HEK293 (cell line): ENCODE data around the gene PCSK5.

Experiments used
- CTCF ChIA-PET: fragments of 350-600 bp; formaldehyde crosslinking; extraction: SDS; loops from one replicate; lab custom pipeline; 2021; ENCODE audit warnings: antibody characterized with exemption; lab: Yijun Ruan, JAX
- POLR2A ChIA-PET: fragments of 300-600 bp; formaldehyde crosslinking; extraction: SDS; loops from one replicate; lab custom pipeline; 2020; ENCODE audit warnings: antibody characterized with exemption, inconsistent platforms; lab: Yijun Ruan, JAX
- H3K27ac ChIP-seq: fragments of 200-500 bp; sonication (Bioruptor generic); 2 replicates; pipeline ENCODE4 v1.5.1; 2014; ENCODE audit warnings: low read depth, low read length, control low read depth, inconsistent platforms; ENCODE audit errors: extremely low read depth
- H3K36me3 ChIP-seq, 2 experiments: fragments of 200-500 bp in 1 of 2; sonication (Bioruptor generic) in 1 of 2; 1 replicate in 1 of 2; 2 replicates in 1 of 2; pipeline ENCODE4 v1.5.1; 2014 to 2017; ENCODE audit warnings: inconsistent platforms in 2 of 2, low read length in 2 of 2; ENCODE audit not compliant: control insufficient read depth in 2 of 2, insufficient read depth in 1 of 2
- H3K4me1 ChIP-seq: fragments of 200-500 bp; sonication (Bioruptor generic); 2 replicates; pipeline ENCODE4 v1.5.1; 2014; ENCODE audit warnings: mild to moderate bottlenecking, low read length, inconsistent platforms; ENCODE audit not compliant: control insufficient read depth, insufficient read depth
- H3K4me3 ChIP-seq: 2 replicates; pipeline ENCODE4 v1.5.1; 2011; ENCODE audit warnings: low read depth, mild to moderate bottlenecking, control low read depth, low read length, moderate library complexity
- H3K9me3 ChIP-seq: fragments of 200-500 bp; sonication (Bioruptor generic); 2 replicates; pipeline ENCODE4 v1.5.1; 2014; ENCODE audit warnings: low read depth, low read length, inconsistent platforms; ENCODE audit not compliant: control insufficient read depth, insufficient read depth
- CTCF ChIP-seq: fragments of 450-650 bp; formaldehyde crosslinking; IDR thresholded peaks from 2 replicates; pipeline ENCODE4 v1.5.1; 2016; ENCODE audit warnings: missing biosample characterization, missing genetic modification characterization
- GLIS1 ChIP-seq: fragments of 450-650 bp; formaldehyde crosslinking; IDR thresholded peaks from 2 replicates; pipeline ENCODE4 v1.5.1; 2016; ENCODE audit warnings: missing biosample characterization, missing genetic modification characterization
- GLIS2 ChIP-seq: fragments of 450-650 bp; formaldehyde crosslinking; IDR thresholded peaks from 2 replicates; pipeline ENCODE4 v1.5.1; 2016; ENCODE audit warnings: missing biosample characterization, missing genetic modification characterization
- IKZF3 ChIP-seq: fragments of 450-650 bp; IDR thresholded peaks from 2 replicates; pipeline ENCODE4 v1.5.0; 2018; ENCODE audit warnings: missing biosample characterization, mild to moderate bottlenecking, missing genetic modification characterization, moderate library complexity
- KLF17 ChIP-seq: fragments of 450-650 bp; formaldehyde crosslinking; IDR thresholded peaks from 2 replicates; pipeline ENCODE4 v1.5.1; 2016; ENCODE audit warnings: missing biosample characterization, missing genetic modification characterization
- TRIM28 ChIP-seq: IDR thresholded peaks from 2 replicates; pipeline ENCODE4 v1.6.1; 2011; ENCODE audit warnings: low read length, control low read depth, borderline replicate concordance
- TSHZ1 ChIP-seq: fragments of 450-650 bp; formaldehyde crosslinking; IDR thresholded peaks from 2 replicates; pipeline ENCODE4 v1.5.1; 2016; ENCODE audit warnings: missing biosample characterization, missing genetic modification characterization, borderline replicate concordance
- ZBTB11 ChIP-seq: fragments of 450-650 bp; formaldehyde crosslinking; conservative IDR thresholded peaks from 2 replicates; pipeline ENCODE4 v1.5.1; 2016; ENCODE audit warnings: low read depth, missing biosample characterization, missing genetic modification characterization
- ZNF112 ChIP-seq: fragments of 450-650 bp; formaldehyde crosslinking; IDR thresholded peaks from 2 replicates; pipeline ENCODE4 v1.5.0; 2017; ENCODE audit warnings: missing biosample characterization, missing genetic modification characterization
- ZNF23 ChIP-seq: fragments of 450-650 bp; formaldehyde crosslinking; IDR thresholded peaks from 2 replicates; pipeline ENCODE4 v1.5.1; 2016; ENCODE audit warnings: missing biosample characterization, missing genetic modification characterization, borderline replicate concordance
- ZNF354C ChIP-seq: fragments of 450-650 bp; formaldehyde crosslinking; IDR thresholded peaks from 2 replicates; pipeline ENCODE4 v1.5.1; 2016; ENCODE audit warnings: missing biosample characterization, missing genetic modification characterization, low read depth, borderline replicate concordance
- ZNF449 ChIP-seq: fragments of 450-650 bp; formaldehyde crosslinking; IDR thresholded peaks from 2 replicates; pipeline ENCODE4 v1.5.1; 2017; ENCODE audit warnings: missing biosample characterization, mild to moderate bottlenecking, missing genetic modification characterization, moderate library complexity
- ZNF521 ChIP-seq: fragments of 450-650 bp; formaldehyde crosslinking; IDR thresholded peaks from 2 replicates; pipeline ENCODE4 v1.5.1; 2017; ENCODE audit warnings: missing biosample characterization, mild to moderate bottlenecking, missing genetic modification characterization
- ZNF529 ChIP-seq: fragments of 450-650 bp; formaldehyde crosslinking; IDR thresholded peaks from 2 replicates; pipeline ENCODE4 v1.5.1; 2017; ENCODE audit warnings: missing genetic modification characterization, missing biosample characterization; ENCODE audit not compliant: insufficient replicate concordance
- ZNF561 ChIP-seq: fragments of 450-650 bp; IDR thresholded peaks from 2 replicates; pipeline ENCODE4 v1.5.1; 2018; ENCODE audit warnings: missing biosample characterization, missing genetic modification characterization, borderline replicate concordance
- ZNF571 ChIP-seq: fragments of 450-650 bp; formaldehyde crosslinking; IDR thresholded peaks from 2 replicates; pipeline ENCODE4 v1.5.0; 2017; ENCODE audit warnings: missing biosample characterization, missing genetic modification characterization
- ZNF596 ChIP-seq: fragments of 450-650 bp; IDR thresholded peaks from 2 replicates; pipeline ENCODE4 v1.5.0; 2018; ENCODE audit warnings: missing biosample characterization, mild to moderate bottlenecking, missing genetic modification characterization, moderate library complexity
- ZNF664 ChIP-seq: fragments of 450-650 bp; formaldehyde crosslinking; IDR thresholded peaks from 2 replicates; pipeline ENCODE4 v1.5.1; 2016; ENCODE audit warnings: missing biosample characterization, missing genetic modification characterization
- ZNF704 ChIP-seq: fragments of 450-650 bp; formaldehyde crosslinking; IDR thresholded peaks from 2 replicates; pipeline ENCODE4 v1.5.1; 2016; ENCODE audit warnings: missing biosample characterization, missing genetic modification characterization
- ZSCAN4 ChIP-seq: fragments of 450-650 bp; formaldehyde crosslinking; IDR thresholded peaks from 2 replicates; pipeline ENCODE4 v1.5.1; 2017; ENCODE audit warnings: missing biosample characterization, missing genetic modification characterization

The PCSK5 gene

GRCh38 chr9:76396144-76396543, 505.7 kb downstream of the PCSK5 start:
- CTCF ChIA-PET, result interaction anchor here (0.7 kb wide), 1 partner anchor 51 kb away, joined by 4 read pairs; no protein-coding TSS in a partner anchor
- TF ChIP-seq ZNF664, result 0 out of 2 replicates have a peak, but pooled peaks have one; percentile 5
- TF ChIP-seq ZSCAN4, result no peak

GRCh38 chr9:76396597-76396996, 506.1 kb downstream of the PCSK5 start:
- TF ChIP-seq ZNF112 (no peak), TSHZ1 (no peak), CTCF (no peak), ZNF521 (tag by site-specific recombination) (no peak), ZNF529 (tag by site-specific recombination) (no peak), ZNF571 (tag by site-specific recombination) (no peak), IKZF3 (tag by site-specific recombination) (no peak), GLIS2 (tag by site-specific recombination) (no peak), KLF17 (tag by site-specific recombination) (no peak), ZNF449 (tag by site-specific recombination) (no peak), ZNF596 (tag by site-specific recombination) (no peak), TRIM28 (no peak), ZNF704 (no peak), ZNF23 (tag by site-specific recombination) (no peak), ZNF561 (tag by site-specific recombination) (no peak), ZBTB11 (no peak), GLIS1 (tag by site-specific recombination) (no peak), ZNF354C (tag by site-specific recombination) (no peak)
- ChIA-PET POLR2A (no interaction called here), CTCF (no interaction called here)
- Histone ChIP-seq H3K36me3 (peaks cover 0 to 12% of the 10 kb centered on the region in 2 experiments; a peak in 1 of 3 replicates), H3K9me3 (no peaks in the 10 kb centered on the region), H3K4me1 (no peaks in the 10 kb centered on the region), H3K4me3 (no peak overlapping the region), H3K27ac (no peak overlapping the region)

More at GRCh38 chr9:76396144-76396543, 505.7 kb downstream of the PCSK5 start:
- H3K36me3 ChIP-seq, result peaks cover 0 to 16% of the 10 kb centered on the region in 2 experiments; a peak in 1 of 3 replicates
- no peaks in the 10 kb centered on the region for H3K4me1 ChIP-seq
- POLR2A ChIA-PET, result no interaction called here
- H3K4me3 ChIP-seq, result no peak overlapping the region
- no peak overlapping the region for H3K27ac ChIP-seq
- H3K9me3 ChIP-seq, result no peaks in the 10 kb centered on the region
